Mesendoderm (in vitro differentiated cells): ENCODE measurements around the gene BPIFB2.

ENCODE experiments used
- DNase-seq: peaks from one replicate; pipeline ENCODE4 v3.0.0; 2013
- H2AK5ac ChIP-seq: 2 replicates; pipeline ENCODE4 v1.6.1; 2013; ENCODE audit warnings: low read length, inconsistent platforms
- H2BK120ac ChIP-seq: 2 replicates; pipeline ENCODE4 v1.6.1; 2013; ENCODE audit warnings: low read depth, mild to moderate bottlenecking, low read length, moderate library complexity, mixed read lengths
- H2BK15ac ChIP-seq: replicated peaks from 2 replicates; pipeline ENCODE4 v1.6.1; 2013; ENCODE audit warnings: low read depth, mild to moderate bottlenecking, moderate library complexity
- H2BK5ac ChIP-seq: 2 replicates; pipeline ENCODE4 v1.6.1; 2013; ENCODE audit warnings: low read length, inconsistent platforms
- H3K18ac ChIP-seq: 2 replicates; pipeline ENCODE4 v1.6.1; 2013; ENCODE audit warnings: mild to moderate bottlenecking, low read length, mixed read lengths
- H3K23ac ChIP-seq: one replicate; pipeline ENCODE4 v1.6.1; 2013; ENCODE audit warnings: low read length
- H3K27ac ChIP-seq: 2 replicates; pipeline ENCODE4 v1.5.1; 2013; ENCODE audit warnings: low read depth, mild to moderate bottlenecking, inconsistent platforms, low read length, moderate library complexity
- H3K27me3 ChIP-seq: 2 replicates; pipeline ENCODE4 v1.6.1; 2013; ENCODE audit warnings: low read length, control low read depth, mild to moderate bottlenecking, inconsistent platforms; ENCODE audit not compliant: insufficient read depth, poor library complexity
- H3K36me3 ChIP-seq: 2 replicates; pipeline ENCODE4 v1.6.1; 2013; ENCODE audit warnings: low read length, inconsistent platforms; ENCODE audit not compliant: control insufficient read depth, insufficient read depth
- H3K4ac ChIP-seq: one replicate; pipeline ENCODE4 v1.6.1; 2013; ENCODE audit warnings: low read depth, mild to moderate bottlenecking, low read length, moderate library complexity
- H3K4me1 ChIP-seq: 2 replicates; pipeline ENCODE4 v1.6.1; 2013; ENCODE audit warnings: low read depth, low read length, inconsistent platforms; ENCODE audit not compliant: control insufficient read depth
- H3K4me2 ChIP-seq: 2 replicates; pipeline ENCODE4 v1.6.1; 2013; ENCODE audit warnings: low read length
- H3K4me3 ChIP-seq: 2 replicates; pipeline ENCODE4 v1.5.1; 2013; ENCODE audit warnings: mild to moderate bottlenecking, low read length
- H3K56ac ChIP-seq: one replicate; pipeline ENCODE4 v1.6.1; 2013; ENCODE audit warnings: low read length
- H3K79me1 ChIP-seq: 2 replicates; pipeline ENCODE4 v1.6.1; 2013; ENCODE audit warnings: low read length, inconsistent platforms
- H3K79me2 ChIP-seq: 2 replicates; pipeline ENCODE4 v1.6.1; 2013; ENCODE audit warnings: mild to moderate bottlenecking, low read length; ENCODE audit not compliant: control insufficient read depth, insufficient read depth
- H3K9ac ChIP-seq: 2 replicates; pipeline ENCODE4 v1.6.1; 2013; ENCODE audit warnings: low read length, inconsistent platforms
- H4K5ac ChIP-seq: one replicate; pipeline ENCODE4 v1.6.1; 2013; ENCODE audit warnings: low read length
- H4K8ac ChIP-seq: one replicate; pipeline ENCODE4 v1.6.1; 2013; ENCODE audit warnings: low read depth, mild to moderate bottlenecking, control low read depth, low read length, moderate library complexity
- WGBS: extraction: QIAGEN DNeasy Blood & Tissue Kit; methylation state at CpG from one replicate; pipeline ENCODE4 v1.1.7; 2013; ENCODE audit warnings: low lambda C conversion rate, missing lambda C conversion rate; ENCODE audit not compliant: insufficient coverage; ENCODE audit errors: extremely low coverage; 5-methylcytosine and 5-hydroxymethylcytosine counted together

The BPIFB2 gene

GRCh38 chr20:33012327-33013189 lies 5.1 kb downstream of the BPIFB2 start:
- Histone ChIP-seq H3K18ac (no peak overlapping the region), H3K79me2 (no peaks in the 10 kb centered on the region), H2BK120ac (no peak overlapping the region), H4K8ac (no peak overlapping the region), H2BK15ac (no peak overlapping the region), H3K56ac (no peak overlapping the region), H3K4me2 (no peak overlapping the region), H3K9ac (no peak overlapping the region), H3K4me1 (peaks cover 9% of the 10 kb centered on the region), H3K27ac (no peak overlapping the region), H3K36me3 (no peaks in the 10 kb centered on the region), H3K4ac (no peak overlapping the region), H2AK5ac (no peak overlapping the region), H3K23ac (no peak overlapping the region), H2BK5ac (no peak overlapping the region), H4K5ac (no peak overlapping the region), H3K79me1 (no peaks in the 10 kb centered on the region), H3K27me3 (no peaks in the 10 kb centered on the region), H3K4me3 (no peak overlapping the region)
- DNase-seq: no peak
- WGBS: no CpG with 5 or more reads among the region's 15 CpGs

GRCh38 chr20:33013701-33014326 lies 6.3 kb downstream of the BPIFB2 start:
- H3K79me1 ChIP-seq: no peaks in the 10 kb centered on the region
- no peak overlapping the region for H2BK120ac ChIP-seq
- peak overlapping the region; percentile 77 for H3K27ac ChIP-seq
- no peak overlapping the region for H3K23ac ChIP-seq
- H3K27me3 ChIP-seq: no peaks in the 10 kb centered on the region
- H3K18ac ChIP-seq: peak overlapping the region; percentile 5
- H4K8ac ChIP-seq: no peak overlapping the region
- peak overlapping the region; percentile 53 for H3K56ac ChIP-seq
- H2BK15ac ChIP-seq: no peak overlapping the region
- no peak overlapping the region for H3K4me2 ChIP-seq
- no CpG with 5 or more reads among the region's 12 CpGs for WGBS
- H3K36me3 ChIP-seq: no peaks in the 10 kb centered on the region
- H3K4ac ChIP-seq: no peak overlapping the region
- no peak overlapping the region for H3K9ac ChIP-seq
- H3K4me1 ChIP-seq: peaks cover 9% of the 10 kb centered on the region
- no peak overlapping the region for H2BK5ac ChIP-seq
- no peak for DNase-seq
- H3K4me3 ChIP-seq: no peak overlapping the region
- H2AK5ac ChIP-seq: no peak overlapping the region
- no peak overlapping the region for H4K5ac ChIP-seq
- no peaks in the 10 kb centered on the region for H3K79me2 ChIP-seq

- Histone ChIP-seq H3K4ac (peak overlapping the region; percentile 44), H4K8ac (peak overlapping the region; percentile 7), H3K4me2 (no peak overlapping the region), H2BK120ac (peak overlapping the region; percentile 30), H3K18ac (peak overlapping the region; percentile 34), H4K5ac (no peak overlapping the region), H3K36me3 (no peaks in the 10 kb centered on the region), H3K4me3 (no peak overlapping the region), H2AK5ac (peak overlapping the region; percentile 20), H3K4me1 (peaks cover 9% of the 10 kb centered on the region), H3K56ac (peak overlapping the region; percentile 75), H2BK15ac (no peak overlapping the region), H3K23ac (no peak overlapping the region), H3K27ac (peak overlapping the region; percentile 89), H3K79me1 (no peaks in the 10 kb centered on the region), H3K79me2 (no peaks in the 10 kb centered on the region), H3K27me3 (no peaks in the 10 kb centered on the region), H3K9ac (no peak overlapping the region), H2BK5ac (peak overlapping the region; percentile 21)
- peak; percentile 99 for DNase-seq
- no CpG with 5 or more reads among the region's 16 CpGs for WGBS
Observed at GRCh38 chr20:33014336-33015113, 7.0 kb downstream of the BPIFB2 start.

DNA sequence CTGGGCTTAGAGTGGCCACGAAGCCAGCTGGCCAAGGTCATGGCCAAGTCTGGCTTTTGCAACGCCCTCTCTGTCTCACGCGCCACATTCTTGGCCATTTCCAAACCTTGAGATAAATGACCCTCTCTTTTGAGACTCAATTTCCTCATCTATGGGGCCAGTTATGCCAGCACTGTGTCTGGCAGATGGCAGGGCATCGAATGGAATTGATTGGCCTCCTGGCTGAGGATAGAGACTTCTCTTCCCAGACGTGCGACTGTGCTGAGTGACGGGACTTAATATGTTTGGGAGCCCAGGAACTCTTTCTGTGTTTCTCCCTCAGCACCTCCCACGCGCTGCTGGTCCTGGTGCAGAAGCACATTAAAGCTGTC lies 7.6 kb downstream of the BPIFB2 start:
- Histone ChIP-seq H3K4ac (peak overlapping the region; percentile 44), H3K4me3 (no peak overlapping the region), H3K79me1 (no peaks in the 10 kb centered on the region), H3K4me1 (peaks cover 9% of the 10 kb centered on the region), H3K23ac (no peak overlapping the region), H2BK5ac (peak overlapping the region; percentile 21), H3K56ac (peak overlapping the region; percentile 75), H2BK15ac (no peak overlapping the region), H3K36me3 (no peaks in the 10 kb centered on the region), H3K79me2 (no peaks in the 10 kb centered on the region), H4K5ac (no peak overlapping the region), H3K9ac (peak overlapping the region; percentile 11), H3K4me2 (no peak overlapping the region), H3K27ac (peak overlapping the region; percentile 89), H2AK5ac (peak overlapping the region; percentile 20), H3K18ac (peak overlapping the region; percentile 34), H3K27me3 (no peaks in the 10 kb centered on the region), H2BK120ac (peak overlapping the region; percentile 30), H4K8ac (peak overlapping the region; percentile 7)
- no CpG with 5 or more reads among the region's 10 CpGs for WGBS
- no peak for DNase-seq

- Histone ChIP-seq H2BK5ac (no peak overlapping the region), H3K4me1 (peaks cover 9% of the 10 kb centered on the region), H2BK15ac (no peak overlapping the region), H3K18ac (peak overlapping the region; percentile 34), H3K9ac (no peak overlapping the region), H3K23ac (no peak overlapping the region), H3K56ac (peak overlapping the region; percentile 22), H4K5ac (no peak overlapping the region), H3K36me3 (no peaks in the 10 kb centered on the region), H3K4me3 (no peak overlapping the region), H3K4me2 (no peak overlapping the region), H4K8ac (no peak overlapping the region), H3K27me3 (no peaks in the 10 kb centered on the region), H3K79me1 (no peaks in the 10 kb centered on the region), H3K79me2 (no peaks in the 10 kb centered on the region), H3K4ac (peak overlapping the region; percentile 44), H2AK5ac (peak overlapping the region; percentile 59), H2BK120ac (no peak overlapping the region), H3K27ac (no peak overlapping the region)
- no peak for DNase-seq
- WGBS: no CpG with 5 or more reads among the region's 15 CpGs
Observed at GRCh38 chr20:33015700-33016580, 8.4 kb downstream of the BPIFB2 start.
